ENCODE measurements around the gene SLC22A23.

The SLC22A23 gene

GRCh38 chr6:3481640-3482039 is 24.8 kb upstream of the SLC22A23 start:
- Histone ChIP-seq H3K4me3 (ENCODE audit: low read depth, low read length) (no peak overlapping the region), H3K4me1 (ENCODE audit: control insufficient read depth, insufficient read depth, low read length) (no peaks in the 10 kb centered on the region), H3K36me3 (ENCODE audit: control insufficient read depth in 2 of 2, insufficient read depth in 1 of 2, low read length in 2 of 2) (no peaks in the 10 kb centered on the region), H3K27ac (ENCODE audit: extremely low read depth, low read depth, low read length) (no peak overlapping the region), H3K9me3 (ENCODE audit: control insufficient read depth, insufficient read depth, low read depth, low read length) (no peaks in the 10 kb centered on the region)
- POLR2A ChIA-PET: no interaction called here
- CTCF ChIA-PET: interaction anchor here (0.9 kb wide), 1 partner anchor 10 kb away, joined by 3 read pairs; no protein-coding TSS in a partner anchor
- no peak for TF ChIP-seq ZNF561 (tag by site-specific recombination; IDR thresholded peaks at IDR 0.05; ENCODE audit: borderline replicate concordance)
- no peak for TF ChIP-seq ZNF777 (tag by site-specific recombination; IDR thresholded peaks at IDR 0.05; ENCODE audit: borderline replicate concordance)
- TF ChIP-seq ZNF600 (tag by site-specific recombination; IDR thresholded peaks at IDR 0.05): no peak
- TF ChIP-seq, protein P1, sequence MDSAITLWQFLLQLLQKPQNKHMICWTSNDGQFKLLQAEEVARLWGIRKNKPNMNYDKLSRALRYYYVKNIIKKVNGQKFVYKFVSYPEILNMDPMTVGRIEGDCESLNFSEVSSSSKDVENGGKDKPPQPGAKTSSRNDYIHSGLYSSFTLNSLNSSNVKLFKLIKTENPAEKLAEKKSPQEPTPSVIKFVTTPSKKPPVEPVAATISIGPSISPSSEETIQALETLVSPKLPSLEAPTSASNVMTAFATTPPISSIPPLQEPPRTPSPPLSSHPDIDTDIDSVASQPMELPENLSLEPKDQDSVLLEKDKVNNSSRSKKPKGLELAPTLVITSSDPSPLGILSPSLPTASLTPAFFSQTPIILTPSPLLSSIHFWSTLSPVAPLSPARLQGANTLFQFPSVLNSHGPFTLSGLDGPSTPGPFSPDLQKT (IDR thresholded peaks at IDR 0.05; ENCODE audit: borderline replicate concordance, low read depth, low read length): no peak
- no peak for TF ChIP-seq ZNF169 (tag by site-specific recombination; IDR thresholded peaks at IDR 0.05)
- TF ChIP-seq ZBTB6 (tag by site-specific recombination; IDR thresholded peaks at IDR 0.05): no peak
- no peak for TF ChIP-seq ZNF555 (tag by site-specific recombination; conservative IDR thresholded peaks at IDR 0.05)
- TF ChIP-seq ZNF449 (tag by site-specific recombination; IDR thresholded peaks at IDR 0.05): no peak
- TF ChIP-seq ZNF530 (tag by site-specific recombination; IDR thresholded peaks at IDR 0.05; ENCODE audit: low read depth): no peak
- no peak for TF ChIP-seq ZNF138 (tag by site-specific recombination; IDR thresholded peaks at IDR 0.05; ENCODE audit: borderline replicate concordance)
- no peak for TF ChIP-seq ZNF19 (tag by site-specific recombination; IDR thresholded peaks at IDR 0.05; ENCODE audit: low read depth)
- no peak for TF ChIP-seq ZNF175 (tag by site-specific recombination; IDR thresholded peaks at IDR 0.05)
- no peak for TF ChIP-seq ZNF184 (tag by site-specific recombination; IDR thresholded peaks at IDR 0.05)
- no peak for TF ChIP-seq ZNF501 (tag by site-specific recombination; IDR thresholded peaks at IDR 0.05)
- no peak for TF ChIP-seq ZBTB26 (tag by site-specific recombination; optimal IDR thresholded peaks at IDR 0.05)

- no peaks in the 10 kb centered on the region for H3K9me3 ChIP-seq (ENCODE audit: control insufficient read depth, insufficient read depth, low read depth, low read length)
- H3K4me1 ChIP-seq (ENCODE audit: control insufficient read depth, insufficient read depth, low read length): no peaks in the 10 kb centered on the region
- no peaks in the 10 kb centered on the region for H3K36me3 ChIP-seq (ENCODE audit: control insufficient read depth in 2 of 2, insufficient read depth in 1 of 2, low read length in 2 of 2)
- POLR2A ChIA-PET: no interaction called here
- no peak overlapping the region for H3K27ac ChIP-seq (ENCODE audit: extremely low read depth, low read depth, low read length)
- CTCF ChIA-PET: no interaction called here
- H3K4me3 ChIP-seq (ENCODE audit: low read depth, low read length): no peak overlapping the region
- TF ChIP-seq ZNF707 (tag by site-specific recombination; IDR thresholded peaks at IDR 0.05) (peak; percentile 98), ZNF629 (tag by site-specific recombination; IDR thresholded peaks at IDR 0.05) (no peak), ZNF391 (tag by site-specific recombination; IDR thresholded peaks at IDR 0.05; ENCODE audit: borderline replicate concordance, low read depth) (no peak), ZNF214 (tag by site-specific recombination; IDR thresholded peaks at IDR 0.05; ENCODE audit: borderline replicate concordance) (no peak)
- TF ChIP-seq, protein P2, sequence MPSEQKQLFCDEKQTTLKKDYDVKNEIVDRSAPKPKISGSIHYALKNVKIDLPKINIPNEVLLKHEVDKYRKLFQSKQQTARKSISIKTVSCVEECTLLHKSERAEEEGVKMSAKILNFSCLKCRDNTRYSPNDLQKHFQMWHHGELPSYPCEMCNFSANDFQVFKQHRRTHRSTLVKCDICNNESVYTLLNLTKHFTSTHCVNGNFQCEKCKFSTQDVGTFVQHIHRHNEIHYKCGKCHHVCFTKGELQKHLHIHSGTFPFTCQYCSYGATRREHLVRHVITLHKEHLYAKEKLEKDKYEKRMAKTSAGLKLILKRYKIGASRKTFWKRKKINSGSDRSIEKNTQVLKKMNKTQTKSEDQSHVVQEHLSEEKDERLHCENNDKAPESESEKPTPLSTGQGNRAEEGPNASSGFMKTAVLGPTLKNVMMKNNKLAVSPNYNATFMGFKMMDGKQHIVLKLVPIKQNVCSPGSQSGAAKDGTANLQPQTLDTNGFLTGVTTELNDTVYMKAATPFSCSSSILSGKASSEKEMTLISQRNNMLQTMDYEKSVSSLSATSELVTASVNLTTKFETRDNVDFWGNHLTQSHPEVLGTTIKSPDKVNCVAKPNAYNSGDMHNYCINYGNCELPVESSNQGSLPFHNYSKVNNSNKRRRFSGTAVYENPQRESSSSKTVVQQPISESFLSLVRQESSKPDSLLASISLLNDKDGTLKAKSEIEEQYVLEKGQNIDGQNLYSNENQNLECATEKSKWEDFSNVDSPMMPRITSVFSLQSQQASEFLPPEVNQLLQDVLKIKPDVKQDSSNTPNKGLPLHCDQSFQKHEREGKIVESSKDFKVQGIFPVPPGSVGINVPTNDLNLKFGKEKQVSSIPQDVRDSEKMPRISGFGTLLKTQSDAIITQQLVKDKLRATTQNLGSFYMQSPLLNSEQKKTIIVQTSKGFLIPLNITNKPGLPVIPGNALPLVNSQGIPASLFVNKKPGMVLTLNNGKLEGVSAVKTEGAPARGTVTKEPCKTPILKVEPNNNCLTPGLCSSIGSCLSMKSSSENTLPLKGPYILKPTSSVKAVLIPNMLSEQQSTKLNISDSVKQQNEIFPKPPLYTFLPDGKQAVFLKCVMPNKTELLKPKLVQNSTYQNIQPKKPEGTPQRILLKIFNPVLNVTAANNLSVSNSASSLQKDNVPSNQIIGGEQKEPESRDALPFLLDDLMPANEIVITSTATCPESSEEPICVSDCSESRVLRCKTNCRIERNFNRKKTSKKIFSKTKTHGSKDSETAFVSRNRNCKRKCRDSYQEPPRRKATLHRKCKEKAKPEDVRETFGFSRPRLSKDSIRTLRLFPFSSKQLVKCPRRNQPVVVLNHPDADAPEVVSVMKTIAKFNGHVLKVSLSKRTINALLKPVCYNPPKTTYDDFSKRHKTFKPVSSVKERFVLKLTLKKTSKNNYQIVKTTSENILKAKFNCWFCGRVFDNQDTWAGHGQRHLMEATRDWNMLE (tag by site-specific recombination; conservative IDR thresholded peaks at IDR 0.05; ENCODE audit: low read depth): no peak
Observed at GRCh38 chr6:3480009-3480408, 23.2 kb upstream of the SLC22A23 start.
